Thyroid gland (tissue), 4 donors: ENCODE data around the gene HDAC7. TPM values are rescaled to one million over a fixed set of nuclear protein-coding genes. Genes with fewer than 3 reads are reported as not detected.

ENCODE experiments used
- DNase-seq, 2 donors: peaks; one replicate each; pipeline ENCODE4 v3.0.0-alpha.2; 2019
- H3K27ac ChIP-seq, 3 donors: fragments of 200-600 bp; sonication (generic); 1 replicate in 2 of 3; 2 replicates in 1 of 3; pipeline ENCODE4 v1.5.1; 2016 to 2019; ENCODE audit warnings: mild to moderate bottlenecking in 1 of 3, moderate library complexity in 1 of 3
- H3K27me3 ChIP-seq: fragments of 200-600 bp; sonication (generic); one replicate; pipeline ENCODE4 v1.5.1; 2019
- H3K36me3 ChIP-seq, 2 donors: fragments of 200-600 bp; sonication (generic); one replicate each; pipeline ENCODE4 v1.5.1; 2016 to 2019
- H3K4me1 ChIP-seq, 2 donors: fragments of 200-600 bp; sonication (generic); one replicate each; pipeline ENCODE4 v1.5.1; 2017 to 2019
- H3K4me3 ChIP-seq, 3 donors: fragments of 200-600 bp; sonication (generic); replicated peaks in 1 of 3; 1 replicate in 2 of 3; 2 replicates in 1 of 3; pipeline ENCODE4 v1.5.1; 2016; ENCODE audit warnings: mild to moderate bottlenecking in 1 of 3
- H3K9me3 ChIP-seq: fragments of 200-600 bp; sonication (generic); one replicate; pipeline ENCODE4 v1.5.1; 2017
- POLR2A ChIP-seq, 2 donors: fragments of 450-650 bp; IDR thresholded peaks; one replicate each; pipeline ENCODE4 v1.6.1; 2017; ENCODE audit warnings: antibody characterized with exemption in 2 of 2, mild to moderate bottlenecking in 2 of 2, moderate library complexity in 1 of 2
- WGBS, 2 donors: methylation state at CpG; one replicate each; pipeline ENCODE4 v1.1.5; 2017; 5-methylcytosine and 5-hydroxymethylcytosine counted together
- intact Hi-C: fragments of 100-400 bp; cut with DNase I; formaldehyde crosslinking; loops from one replicate; pipeline ENCODE4 v1.15.1; 2023
- total RNA-seq, 4 donors: library from RNA; depleted of rRNA; stranded (reverse); fragments of >200 nt; gene quantifications; one replicate each; pipeline ENCODE4 v1.2.3, GENCODE V29; 2016
- TF ChIP-seq, protein P1 (sequence below), 6 experiments: fragments of 200-600 bp in 3 of 6; fragments of 450-650 bp in 3 of 6; sonication (generic) in 3 of 6; IDR thresholded peaks; one replicate each; pipeline ENCODE4 v1.5.1; 2016 to 2019; ENCODE audit warnings: antibody characterized with exemption in 6 of 6, mild to moderate bottlenecking in 2 of 6, inconsistent platforms in 1 of 6, moderate library complexity in 1 of 6

HDAC7 gene
- total RNA-seq, 4 donors from 2014 or later = 44.5 to 61.9 (median 52.6) TPM

DNA sequence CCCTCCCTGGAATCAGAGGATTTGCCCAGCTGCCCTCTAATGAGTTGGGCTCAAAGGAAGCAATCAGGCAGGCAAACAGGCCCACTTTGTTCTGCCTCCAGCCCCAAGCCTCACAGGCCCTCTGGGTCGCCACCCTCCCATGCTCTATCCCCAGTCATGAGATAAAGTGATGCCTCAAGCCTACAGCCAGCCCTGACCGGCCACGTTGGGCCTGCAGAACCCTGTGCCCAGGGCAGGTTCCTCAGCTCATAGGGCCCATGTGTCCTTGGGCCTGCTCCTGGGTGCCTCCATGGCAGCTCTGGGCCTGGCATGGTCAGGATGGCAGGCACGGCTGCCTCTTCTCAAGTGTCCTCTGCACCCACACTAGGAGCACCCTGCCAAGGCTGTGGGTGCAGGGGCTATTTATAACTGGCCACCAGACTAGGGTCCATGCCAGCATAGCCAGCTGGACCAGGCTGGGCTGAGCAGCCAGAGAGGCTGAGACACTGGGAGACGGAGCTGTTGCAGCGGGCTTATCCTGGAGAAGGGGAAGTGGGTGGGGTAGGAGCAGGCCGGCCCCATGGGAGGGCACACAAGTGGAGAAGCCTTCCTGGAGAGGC, 20.2 kb downstream of the HDAC7 start:
- Histone ChIP-seq H3K9me3 (no peaks in the 10 kb centered on the region), H3K4me3 (no peak overlapping the region), H3K36me3 (peaks cover 39 to 40% of the 10 kb centered on the region in 2 donors), H3K27me3 (no peaks in the 10 kb centered on the region), H3K4me1 (peaks cover 30 to 57% of the 10 kb centered on the region in 2 donors), H3K27ac (peak overlapping the region in 2 of 3 donors; percentile 20 to 46)
- TF ChIP-seq POLR2A (IDR thresholded peaks at IDR 0.05) = no peak
- TF ChIP-seq, protein P1, sequence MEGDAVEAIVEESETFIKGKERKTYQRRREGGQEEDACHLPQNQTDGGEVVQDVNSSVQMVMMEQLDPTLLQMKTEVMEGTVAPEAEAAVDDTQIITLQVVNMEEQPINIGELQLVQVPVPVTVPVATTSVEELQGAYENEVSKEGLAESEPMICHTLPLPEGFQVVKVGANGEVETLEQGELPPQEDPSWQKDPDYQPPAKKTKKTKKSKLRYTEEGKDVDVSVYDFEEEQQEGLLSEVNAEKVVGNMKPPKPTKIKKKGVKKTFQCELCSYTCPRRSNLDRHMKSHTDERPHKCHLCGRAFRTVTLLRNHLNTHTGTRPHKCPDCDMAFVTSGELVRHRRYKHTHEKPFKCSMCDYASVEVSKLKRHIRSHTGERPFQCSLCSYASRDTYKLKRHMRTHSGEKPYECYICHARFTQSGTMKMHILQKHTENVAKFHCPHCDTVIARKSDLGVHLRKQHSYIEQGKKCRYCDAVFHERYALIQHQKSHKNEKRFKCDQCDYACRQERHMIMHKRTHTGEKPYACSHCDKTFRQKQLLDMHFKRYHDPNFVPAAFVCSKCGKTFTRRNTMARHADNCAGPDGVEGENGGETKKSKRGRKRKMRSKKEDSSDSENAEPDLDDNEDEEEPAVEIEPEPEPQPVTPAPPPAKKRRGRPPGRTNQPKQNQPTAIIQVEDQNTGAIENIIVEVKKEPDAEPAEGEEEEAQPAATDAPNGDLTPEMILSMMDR (IDR thresholded peaks at IDR 0.05) = no peak
- WGBS, 2 donors = 56% methylated on average over 6 of the region's 7 CpGs
- DNase-seq = peak; percentile 68 to 74
- intact Hi-C loops = no loop called here

GRCh38 chr12:47798382-47798948, 21.2 kb downstream of the HDAC7 start:
- Histone ChIP-seq H3K4me3 (no peak overlapping the region), H3K36me3 (peaks cover 48 to 49% of the 10 kb centered on the region in 2 donors), H3K27ac (no peak overlapping the region), H3K27me3 (no peaks in the 10 kb centered on the region), H3K4me1 (peaks cover 21 to 47% of the 10 kb centered on the region in 2 donors), H3K9me3 (no peaks in the 10 kb centered on the region)
- no peak for TF ChIP-seq POLR2A (IDR thresholded peaks at IDR 0.05)
- TF ChIP-seq, protein P1 (IDR thresholded peaks at IDR 0.05) = no peak
- intact Hi-C loops = no loop called here
- no peak for DNase-seq
- WGBS, 2 donors = 92 to 96% methylated on average over 7 to 16 of the region's 17 CpGs

DNA sequence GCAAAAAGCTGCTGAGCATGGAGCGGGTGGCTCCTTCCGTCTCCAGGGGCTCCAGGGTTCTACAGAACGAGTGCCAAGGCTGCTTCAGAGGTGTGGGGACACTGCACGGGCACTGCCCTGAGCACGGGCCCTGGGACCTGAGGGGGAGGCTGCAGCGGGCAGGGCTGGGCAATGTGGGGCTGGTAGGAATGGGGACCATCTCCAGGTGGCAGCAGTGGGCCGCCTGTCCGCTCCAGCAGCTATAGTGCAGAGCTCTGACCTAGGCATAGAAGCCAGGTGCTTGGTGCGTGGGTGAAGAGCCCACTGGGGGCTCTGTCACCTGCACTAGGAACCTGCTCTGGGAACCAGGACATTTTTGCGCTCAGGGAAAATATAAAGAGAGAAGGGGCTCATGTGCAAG, 22.3 kb downstream of the HDAC7 start:
- Histone ChIP-seq H3K27me3 (no peaks in the 10 kb centered on the region), H3K9me3 (no peaks in the 10 kb centered on the region), H3K4me1 (peaks cover 13 to 37% of the 10 kb centered on the region in 2 donors), H3K27ac (no peak overlapping the region), H3K4me3 (no peak overlapping the region), H3K36me3 (peaks cover 55 to 60% of the 10 kb centered on the region in 2 donors)
- no peak for TF ChIP-seq POLR2A (IDR thresholded peaks at IDR 0.05)
- TF ChIP-seq, protein P1 (IDR thresholded peaks at IDR 0.05) = peak in 3 of 6 experiments; percentile 25 to 28 (median 26)
- intact Hi-C loops = no loop called here
- WGBS, 2 donors = 82 to 87% methylated on average over 6 to 10 of the region's 10 CpGs
- DNase-seq = no peak

- Histone ChIP-seq H3K36me3 (peaks cover 63 to 75% of the 10 kb centered on the region in 2 donors), H3K4me1 (peaks cover 0 to 22% of the 10 kb centered on the region in 2 donors), H3K27me3 (no peaks in the 10 kb centered on the region), H3K9me3 (no peaks in the 10 kb centered on the region), H3K4me3 (no peak overlapping the region), H3K27ac (no peak overlapping the region)
- TF ChIP-seq POLR2A (IDR thresholded peaks at IDR 0.05) = no peak
- intact Hi-C loops = no loop called here
- DNase-seq = no peak
- 84 to 86% methylated on average over 12 to 13 of the region's 22 CpGs for WGBS, 2 donors
These were observed 23.8 kb downstream of the HDAC7 start for GRCh38 chr12:47795814-47796411.

GRCh38 chr12:47795121-47795813, 24.4 kb downstream of the HDAC7 start:
- intact Hi-C loops = no loop called here
- no peaks in the 10 kb centered on the region for H3K9me3 ChIP-seq
- no peak for TF ChIP-seq POLR2A (IDR thresholded peaks at IDR 0.05)
- TF ChIP-seq, protein P1 (IDR thresholded peaks at IDR 0.05) = no peak
- peaks cover 0 to 15% of the 10 kb centered on the region in 2 donors for H3K4me1 ChIP-seq
- 93 to 97% methylated on average over 21 of the region's 21 CpGs for WGBS, 2 donors
- no peak for DNase-seq
- H3K4me3 ChIP-seq = no peak overlapping the region
- peaks cover 69 to 81% of the 10 kb centered on the region in 2 donors for H3K36me3 ChIP-seq
- H3K27me3 ChIP-seq = no peaks in the 10 kb centered on the region
- H3K27ac ChIP-seq = no peak overlapping the region
